SK-N-SH (cell line): ENCODE results near the gene SLC39A13. TPM values are rescaled to one million over a fixed set of nuclear protein-coding genes. Genes with fewer than 3 reads are reported as not detected.

ENCODE experiments used
- CTCF ChIA-PET: fragments of 300-600, 350-600 bp; formaldehyde crosslinking; extraction: SDS; loops from one replicate; lab custom pipeline; 2021; lab: Yijun Ruan, JAX
- POLR2A ChIA-PET: fragments of 350-600 bp; sonication (Branson Sonifier 250); formaldehyde crosslinking; extraction: SDS; loops from one replicate; lab custom pipeline; 2020; ENCODE audit warnings: antibody characterized with exemption, inconsistent platforms; lab: Yijun Ruan, JAX
- DNase-seq: peaks from one replicate; pipeline ENCODE4 v3.0.0; 2012
- H2AFZ ChIP-seq: fragments of 200-600 bp; sonication (generic); 2 replicates; pipeline ENCODE4 v1.8.1; 2016; ENCODE audit warnings: antibody characterized with exemption, mild to moderate bottlenecking, low read depth
- H3F3A ChIP-seq: fragments of 200-600 bp; sonication (generic); replicated peaks from 2 replicates; pipeline ENCODE3; 2016; ENCODE audit warnings: antibody characterized with exemption, mild to moderate bottlenecking; ENCODE audit not compliant: insufficient read depth
- H3K27ac ChIP-seq, 2 experiments: fragments of 200-500 bp in 1 of 2; fragments of 200-600 bp in 1 of 2; sonication (Bioruptor generic) in 1 of 2; sonication (generic), shearing (Covaris generic) in 1 of 2; 2 replicates each; pipeline versions ENCODE4 v1.5.1 to v1.6.1; 2014 to 2016; ENCODE audit warnings: low read depth in 2 of 2, inconsistent platforms in 1 of 2, low read length in 1 of 2, mild to moderate bottlenecking in 1 of 2, mixed read lengths in 1 of 2
- H3K27me3 ChIP-seq: fragments of 200-600 bp; sonication (generic), shearing (Covaris generic); 2 replicates; pipeline ENCODE4 v1.6.1; 2016; ENCODE audit warnings: mixed run types; ENCODE audit not compliant: insufficient read depth
- H3K36me3 ChIP-seq, 2 experiments: fragments of 200-500 bp in 1 of 2; fragments of 200-600 bp in 1 of 2; sonication (Bioruptor generic) in 1 of 2; sonication (generic) in 1 of 2; replicated peaks in 1 of 2; 2 replicates each; pipeline versions ENCODE3 to v1.5.1; 2014 to 2016; ENCODE audit warnings: low read length in 1 of 2, mild to moderate bottlenecking in 1 of 2; ENCODE audit not compliant: insufficient read depth in 2 of 2, control insufficient read depth in 1 of 2
- H3K4me1 ChIP-seq, 2 experiments: fragments of 200-500 bp in 1 of 2; fragments of 200-600 bp in 1 of 2; sonication (Bioruptor generic) in 1 of 2; sonication (generic), shearing (Covaris generic) in 1 of 2; 2 replicates each; pipeline versions ENCODE4 v1.5.1 to v1.6.1; 2014 to 2016; ENCODE audit warnings: low read depth in 1 of 2, low read length in 1 of 2, mixed run types in 1 of 2; ENCODE audit not compliant: insufficient read depth in 2 of 2, control insufficient read depth in 1 of 2
- H3K4me2 ChIP-seq: fragments of 200-600 bp; sonication (generic), shearing (Covaris generic); 2 replicates; pipeline ENCODE4 v1.6.1; 2017; ENCODE audit warnings: mixed run types
- H3K4me3 ChIP-seq, 2 experiments: fragments of 200-500 bp in 1 of 2; fragments of 200-600 bp in 1 of 2; sonication (Bioruptor generic) in 1 of 2; sonication (generic), shearing (Covaris generic) in 1 of 2; 2 replicates each; pipeline versions ENCODE4 v1.5.1 to v1.8.1; 2014 to 2016; ENCODE audit warnings: low read depth in 2 of 2, inconsistent platforms in 1 of 2, low read length in 1 of 2, mild to moderate bottlenecking in 1 of 2, mixed read lengths in 1 of 2, moderate library complexity in 1 of 2
- H3K79me2 ChIP-seq: fragments of 200-600 bp; sonication (generic); 2 replicates; pipeline ENCODE4 v1.8.1; 2017; ENCODE audit warnings: mild to moderate bottlenecking; ENCODE audit not compliant: insufficient read depth
- H3K9ac ChIP-seq: fragments of 200-600 bp; sonication (generic); 2 replicates; pipeline ENCODE4 v1.6.1; 2017; ENCODE audit warnings: mixed run types
- H3K9me2 ChIP-seq: fragments of 200-600 bp; sonication (generic); 2 replicates; pipeline ENCODE4 v1.6.1; 2017; ENCODE audit warnings: mixed run types
- H3K9me3 ChIP-seq: fragments of 200-600 bp; sonication (generic); 2 replicates; pipeline ENCODE4 v1.6.1; 2017; ENCODE audit warnings: mixed run types, mild to moderate bottlenecking, moderate library complexity
- H4K20me1 ChIP-seq: fragments of 200-600 bp; sonication (generic); 2 replicates; pipeline ENCODE4 v1.6.1; 2017; ENCODE audit warnings: mild to moderate bottlenecking, mixed run types; ENCODE audit not compliant: insufficient read depth
- ELF1 ChIP-seq: IDR thresholded peaks from 2 replicates; pipeline ENCODE4 v1.4.0; 2012
- EZH2phosphoT487 ChIP-seq: fragments of 200-600 bp; sonication (generic); IDR thresholded peaks from 2 replicates; pipeline ENCODE4 v1.6.1; 2017; ENCODE audit warnings: low read depth, mixed run types, mild to moderate bottlenecking, antibody characterized with exemption, moderate library complexity, borderline replicate concordance
- FOSL2 ChIP-seq: IDR thresholded peaks from 2 replicates; pipeline ENCODE4 v1.4.0; 2012; ENCODE audit warnings: low read depth, mild to moderate bottlenecking, moderate library complexity, borderline replicate concordance
- FOXJ3 ChIP-seq: sonication (generic); formaldehyde crosslinking; IDR thresholded peaks from 2 replicates; pipeline ENCODE4 v1.5.1; 2020; ENCODE audit warnings: mild to moderate bottlenecking, missing genetic modification reagents
- GABPA ChIP-seq: IDR thresholded peaks from 2 replicates; pipeline ENCODE4 v1.4.0; 2012; ENCODE audit warnings: low read depth, mild to moderate bottlenecking
- GATA2 ChIP-seq: sonication (generic); formaldehyde crosslinking; IDR thresholded peaks from 2 replicates; pipeline ENCODE4 v1.5.0; 2020; ENCODE audit warnings: mild to moderate bottlenecking, missing genetic modification reagents
- NFIC ChIP-seq: IDR thresholded peaks from 2 replicates; pipeline ENCODE4 v1.4.0; 2012; ENCODE audit warnings: borderline replicate concordance
- POLR2AphosphoS5 ChIP-seq: IDR thresholded peaks from 2 replicates; pipeline ENCODE4 v1.6.1; 2012; ENCODE audit warnings: low read depth, low read length
- RCOR1 ChIP-seq: fragments of 150-350 bp; IDR thresholded peaks from 2 replicates; pipeline ENCODE4 v1.6.1; 2017; ENCODE audit warnings: antibody characterized with exemption, low read length
- REST ChIP-seq: IDR thresholded peaks from 2 replicates; pipeline ENCODE4 v1.6.1; 2012; ENCODE audit warnings: mild to moderate bottlenecking, low read depth, low read length, moderate library complexity
- RXRA ChIP-seq: IDR thresholded peaks from 2 replicates; pipeline ENCODE4 v1.4.0; 2012; ENCODE audit warnings: low read depth, mild to moderate bottlenecking, borderline replicate concordance
- TCF12 ChIP-seq: IDR thresholded peaks from 2 replicates; pipeline ENCODE4 v1.4.0; 2012
- TEAD4 ChIP-seq: IDR thresholded peaks from 2 replicates; pipeline ENCODE4 v1.4.0; 2012; ENCODE audit warnings: mild to moderate bottlenecking, borderline replicate concordance; ENCODE audit not compliant: insufficient read depth
- USF1 ChIP-seq: IDR thresholded peaks from 2 replicates; pipeline ENCODE4 v1.4.0; 2012; ENCODE audit warnings: low read depth, borderline replicate concordance
- USF2 ChIP-seq: fragments of 150-350 bp; IDR thresholded peaks from 2 replicates; pipeline ENCODE4 v1.6.1; 2017; ENCODE audit warnings: antibody characterized with exemption, low read length, low read depth, borderline replicate concordance
- WGBS: methylation state at CpG from one replicate; pipeline ENCODE4 v1.1.6; 2017; ENCODE audit warnings: low lambda C conversion rate; 5-methylcytosine and 5-hydroxymethylcytosine counted together
- polyA plus RNA-seq, 3 experiments: library from polyadenylated mRNA; depleted of rRNA; stranded (reverse); fragments of >200 nt; gene quantifications; 2 replicates each; pipeline ENCODE4 v1.2.3, GENCODE V29; 2012

SLC39A13 gene
- polyA plus RNA-seq, 1 of the 3 experiments (the other 2 are of a cell fraction) = 65.5 TPM

- no peak for DNase-seq
- Histone ChIP-seq H3K36me3 (no peaks in the 10 kb centered on the region), H3K27ac (no peak overlapping the region), H3K4me1 (no peaks in the 10 kb centered on the region), H3K4me3 (no peak overlapping the region)
- 82% methylated on average over 14 of the region's 16 CpGs for WGBS
- TF ChIP-seq RXRA = no peak
- TF ChIP-seq TEAD4 = no peak
- TF ChIP-seq FOSL2 = no peak
- TF ChIP-seq ELF1 = no peak
- TF ChIP-seq REST = no peak
- no peak for TF ChIP-seq NFIC
- no peak for TF ChIP-seq GABPA
- TF ChIP-seq, all 33 proteins: peak for 0
- POLR2A ChIA-PET = no interaction called here
- no peaks in the 10 kb centered on the region for H3K27me3 ChIP-seq
- no peak overlapping the region for H3K4me2 ChIP-seq
- no peak overlapping the region for H2AFZ ChIP-seq
- CTCF ChIA-PET = interaction anchor here (1.2 to 1.3 kb wide), 2 partner anchors 26 to 27 kb away, joined by 3 to 4 read pairs; no protein-coding TSS in a partner anchor
- H4K20me1 ChIP-seq = no peaks in the 10 kb centered on the region
- no peaks in the 10 kb centered on the region for H3K9me3 ChIP-seq
- no peaks in the 10 kb centered on the region for H3K79me2 ChIP-seq
- H3F3A ChIP-seq = peaks cover 8% of the 10 kb centered on the region
- H3K9ac ChIP-seq = no peak overlapping the region
- H3K9me2 ChIP-seq = no peaks in the 10 kb centered on the region
Observed at GRCh38 chr11:47437746-47438418, 29.5 kb downstream of the SLC39A13 start.

- 100% methylated on average over 4 of the region's 18 CpGs for WGBS
- TF ChIP-seq ELF1 (no peak), TCF12 (no peak), REST (no peak), FOSL2 (no peak), GATA2 (CRISPR knock-in tag) (no peak), RCOR1 (no peak), USF1 (no peak), POLR2AphosphoS5 (no peak), EZH2phosphoT487 (no peak), USF2 (no peak), FOXJ3 (CRISPR knock-in tag) (no peak)
Observed at GRCh38 chr11:47438721-47439120, 30.3 kb downstream of the SLC39A13 start.

More at GRCh38 chr11:47438721-47439120, 30.3 kb downstream of the SLC39A13 start:
- Histone ChIP-seq H3K4me3 (no peak overlapping the region), H3K27ac (no peak overlapping the region), H3F3A (peaks cover 8% of the 10 kb centered on the region), H3K79me2 (no peaks in the 10 kb centered on the region), H3K4me2 (no peak overlapping the region), H3K9ac (no peak overlapping the region), H2AFZ (no peak overlapping the region), H3K9me3 (no peaks in the 10 kb centered on the region), H3K27me3 (no peaks in the 10 kb centered on the region), H3K36me3 (no peaks in the 10 kb centered on the region), H3K4me1 (no peaks in the 10 kb centered on the region; a peak in 1 of 4 replicates), H4K20me1 (no peaks in the 10 kb centered on the region), H3K9me2 (no peaks in the 10 kb centered on the region)
- ChIA-PET POLR2A (no interaction called here), CTCF (interaction anchor here (1.3 kb wide), 1 partner anchor 27 kb away, joined by 3 read pairs; no protein-coding TSS in a partner anchor)
- DNase-seq = no peak
